Endothelial cell of umbilical vein (primary cell): Measurements from ENCODE around the gene NUDT3. TPM values are rescaled to one million over a fixed set of nuclear protein-coding genes. Genes with fewer than 3 reads are reported as not detected.

Experiments
- BruUV-seq: library from RNA; stranded (reverse); fragments of 400-500 nt; replicated peaks from 2 replicates; lab custom pipeline; 2021; lab: Mats Ljungman, UMichigan
- CTCF ChIA-PET: fragments of 300-600, 350-600 bp; sonication (Branson Sonifier 250); formaldehyde crosslinking; loops from one replicate; lab custom pipeline; 2021; ENCODE audit warnings: antibody characterized with exemption, inconsistent platforms; lab: Charles Lee
- POLR2A ChIA-PET: fragments of 300-600, 350-600 bp; sonication (Branson Sonifier 250); formaldehyde crosslinking; loops from one replicate; lab custom pipeline; 2021; ENCODE audit warnings: antibody characterized with exemption, inconsistent platforms; lab: Charles Lee
- DNase-seq: peaks from one replicate; pipeline ENCODE4 v3.0.0-alpha.2; 2011; ENCODE audit warnings: low read depth, low spot score
- FAIRE-seq: peaks from 2 replicates; lab custom pipeline; 2011; peaks lifted over from hg19 to GRCh38; lab: Jason Lieb, UNC
- H2AFZ ChIP-seq: 2 replicates; pipeline ENCODE4 v1.6.0; 2012; ENCODE audit warnings: low read depth, low read length, control low read depth, inconsistent platforms
- H3K27ac ChIP-seq: 2 replicates; pipeline ENCODE4 v1.5.1; 2011; ENCODE audit warnings: low read depth, mild to moderate bottlenecking, control low read depth, low read length, moderate library complexity; ENCODE audit not compliant: insufficient read depth
- H3K27me3 ChIP-seq, 2 experiments: 2 replicates each; pipeline versions ENCODE4 v1.6.0 to v1.6.1; 2011; ENCODE audit warnings: low read length in 2 of 2, mixed read lengths in 1 of 2; ENCODE audit not compliant: control insufficient read depth in 2 of 2, insufficient read depth in 2 of 2
- H3K36me3 ChIP-seq, 2 experiments: 2 replicates in 1 of 2; 3 replicates in 1 of 2; pipeline ENCODE4 v1.5.1; 2011; ENCODE audit warnings: low read length in 2 of 2, mild to moderate bottlenecking in 1 of 2, moderate library complexity in 1 of 2; ENCODE audit not compliant: control insufficient read depth in 2 of 2, insufficient read depth in 2 of 2; ENCODE audit errors: extremely low read depth in 1 of 2
- H3K4me1 ChIP-seq: 3 replicates; pipeline ENCODE4 v1.5.1; 2011; ENCODE audit warnings: mild to moderate bottlenecking, low read length; ENCODE audit not compliant: control insufficient read depth, insufficient read depth; ENCODE audit errors: extremely low read depth
- H3K4me2 ChIP-seq: 2 replicates; pipeline ENCODE4 v1.6.1; 2011; ENCODE audit warnings: low read length, control low read depth, mixed read lengths; ENCODE audit not compliant: insufficient read depth
- H3K4me3 ChIP-seq, 3 experiments: fragments of 200-600 bp in 1 of 3; sonication (generic), shearing (Covaris generic) in 1 of 3; replicated peaks in 1 of 3; 2 replicates each; pipeline ENCODE4 v1.5.1; 2011 to 2016; ENCODE audit warnings: control low read depth in 3 of 3, low read length in 3 of 3, mild to moderate bottlenecking in 2 of 3, inconsistent platforms in 1 of 3, low read depth in 1 of 3, moderate library complexity in 1 of 3; ENCODE audit not compliant: insufficient read depth in 1 of 3
- H3K79me2 ChIP-seq: 2 replicates; pipeline ENCODE4 v1.6.0; 2012; ENCODE audit warnings: low read length, inconsistent platforms; ENCODE audit not compliant: control insufficient read depth, insufficient read depth
- H3K9ac ChIP-seq: replicated peaks from 2 replicates; pipeline ENCODE3; 2011; ENCODE audit warnings: low read length, control low read depth; ENCODE audit not compliant: insufficient read depth; ENCODE audit errors: extremely low read depth
- H3K9me1 ChIP-seq: replicated peaks from 3 replicates; pipeline ENCODE4 v1.6.0; 2011; ENCODE audit warnings: mild to moderate bottlenecking, low read length; ENCODE audit not compliant: control insufficient read depth, insufficient read depth; ENCODE audit errors: extremely low read depth
- H3K9me3 ChIP-seq: replicated peaks from 2 replicates; pipeline ENCODE4 v1.5.1; 2012; ENCODE audit warnings: low read length, inconsistent platforms; ENCODE audit not compliant: control insufficient read depth, insufficient read depth
- H4K20me1 ChIP-seq: replicated peaks from 2 replicates; pipeline ENCODE3; 2011; ENCODE audit warnings: mild to moderate bottlenecking, low read length; ENCODE audit not compliant: control insufficient read depth, insufficient read depth; ENCODE audit errors: extremely low read depth
- EZH2 ChIP-seq: IDR thresholded peaks from 2 replicates; pipeline ENCODE4 v1.6.1; 2012; ENCODE audit warnings: borderline replicate concordance, low read depth, mild to moderate bottlenecking, moderate library complexity, low read length, inconsistent platforms; ENCODE audit not compliant: severe bottlenecking
- FOS ChIP-seq: IDR thresholded peaks from 2 replicates; pipeline ENCODE4 v1.6.1; 2011; ENCODE audit warnings: mild to moderate bottlenecking, low read length, moderate library complexity, borderline replicate concordance; ENCODE audit not compliant: insufficient read depth
- GATA2 ChIP-seq: IDR thresholded peaks from 2 replicates; pipeline ENCODE4 v1.7.0; 2011; ENCODE audit warnings: low read depth, mild to moderate bottlenecking, moderate library complexity, mixed read lengths, low read length; ENCODE audit not compliant: insufficient read length, insufficient read depth
- JUN ChIP-seq: IDR thresholded peaks from 2 replicates; pipeline ENCODE4 v1.6.1; 2011; ENCODE audit warnings: borderline replicate concordance, low read depth; ENCODE audit not compliant: insufficient read length, insufficient read depth
- dilution Hi-C: fragments of 300-500 bp; cut with MboI; formaldehyde crosslinking; loops from one replicate; pipeline ENCODE4 v1.15.0; 2019; ENCODE audit warnings: low sequenced_read_pairs; ENCODE audit not compliant: extremely low pct_ligation_motif_present
- intact Hi-C: fragments of 100-400 bp; cut with micrococcal nuclease; formaldehyde crosslinking; loops from one replicate; pipeline ENCODE4 v1.10.0; 2022
- polyA plus RNA-seq, 4 experiments: library from polyadenylated mRNA; depleted of rRNA in 3 of 4; stranded (reverse) in 3 of 4; unstranded in 1 of 4; fragments of >200 nt; gene quantifications; 2 replicates each; pipeline versions ENCODE4 v1.2.1 to v1.2.3, GENCODE V29; 2011 to 2012; ENCODE audit warnings: missing spikeins in 1 of 4
- total RNA-seq: library from RNA; stranded (reverse); gene quantifications from 2 replicates; pipeline ENCODE4 v1.2.3, GENCODE V29; 2021

Gene NUDT3
- total and polyA plus RNA-seq, 2 donors (not counting 3 experiments of a cell fraction or from before 2014, with no cell fraction given), result 11.9 to 30.9 TPM

GRCh38 chr6:34316431-34317171 lies 75.9 kb downstream of the NUDT3 start:
- no TSS peak for BruUV-seq
- TF ChIP-seq FOS, result no peak
- TF ChIP-seq JUN, result no peak
- Histone ChIP-seq H3K36me3 (no peaks in the 10 kb centered on the region), H3K4me2 (no peak overlapping the region), H3K79me2 (peaks cover 38% of the 10 kb centered on the region), H3K9me3 (no peaks in the 10 kb centered on the region), H3K27ac (no peak overlapping the region), H3K4me3 (no peak overlapping the region), H3K9me1 (no peaks in the 10 kb centered on the region), H3K9ac (no peak overlapping the region), H3K4me1 (peaks cover 2% of the 10 kb centered on the region), H3K27me3 (no peaks in the 10 kb centered on the region), H2AFZ (no peak overlapping the region), H4K20me1 (no peaks in the 10 kb centered on the region)
- intact Hi-C loops (no loop called here), dilution Hi-C loops (no loop called here)
- DNase-seq, result no peak
- FAIRE-seq, result no peak
- CTCF ChIA-PET, result interaction anchor here (1.1 to 1.5 kb wide), 3 partner anchors 34 to 79 kb away, joined by 3 read pairs; partner anchors contain the start of gene NUDT3
- POLR2A ChIA-PET, result no interaction called here

- dilution Hi-C loops, result no loop called here
- POLR2A ChIA-PET, result no interaction called here
- peaks cover 38% of the 10 kb centered on the region for H3K79me2 ChIP-seq
These were observed 76.7 kb downstream of the NUDT3 start for GRCh38 chr6:34315780-34316179.

More at GRCh38 chr6:34315780-34316179, 76.7 kb downstream of the NUDT3 start:
- Histone ChIP-seq H3K27me3 (no peaks in the 10 kb centered on the region), H3K4me2 (no peak overlapping the region), H3K4me3 (no peak overlapping the region), H3K9me1 (no peaks in the 10 kb centered on the region), H3K36me3 (no peaks in the 10 kb centered on the region), H3K9ac (no peak overlapping the region), H3K9me3 (no peaks in the 10 kb centered on the region), H3K4me1 (no peaks in the 10 kb centered on the region), H3K27ac (no peak overlapping the region), H4K20me1 (no peaks in the 10 kb centered on the region), H2AFZ (no peak overlapping the region)
- no peak for TF ChIP-seq EZH2
- TF ChIP-seq GATA2, result no peak
- FAIRE-seq (no peak), DNase-seq (no peak)
- BruUV-seq, result no TSS peak
- CTCF ChIA-PET, result interaction anchor here (1.1 to 1.5 kb wide), 2 partner anchors 35 to 79 kb away, joined by 3 read pairs; no protein-coding TSS in a partner anchor
- intact Hi-C loops, result no loop called here
